GM23248 (cell line): Measurements from ENCODE around the gene SCN1B. TPM values are rescaled to one million over a fixed set of nuclear protein-coding genes. Genes with fewer than 3 reads are reported as not detected.
"Not testable (repeated sequence)": the region's sequence is repeated elsewhere in the genome, so short reads cannot be mapped to it uniquely, and the experiment has no call there.

Source experiments
- DNase-seq: peaks from one replicate; pipeline ENCODE4 v3.0.0-alpha.2; 2015
- H2AFZ ChIP-seq: fragments of 200-600 bp; sonication (generic); 2 replicates; pipeline ENCODE4 v1.6.1; 2016; ENCODE audit warnings: antibody characterized with exemption
- H3F3A ChIP-seq: fragments of 200-600 bp; sonication (generic); 2 replicates; pipeline ENCODE4 v1.6.1; 2016; ENCODE audit warnings: mild to moderate bottlenecking, antibody characterized with exemption, mixed run types; ENCODE audit not compliant: insufficient read depth
- H3K27ac ChIP-seq: fragments of 200-600 bp; sonication (generic); 2 replicates; pipeline ENCODE4 v1.5.1; 2016; ENCODE audit warnings: mild to moderate bottlenecking
- H3K27me3 ChIP-seq: fragments of 200-600 bp; sonication (generic); replicated peaks from 2 replicates; pipeline ENCODE4 v1.6.1; 2016; ENCODE audit warnings: mild to moderate bottlenecking; ENCODE audit not compliant: insufficient read depth
- H3K36me3 ChIP-seq: fragments of 200-600 bp; sonication (generic); 2 replicates; pipeline ENCODE4 v1.6.1; 2016; ENCODE audit warnings: low read depth, mild to moderate bottlenecking
- H3K4me1 ChIP-seq: fragments of 200-600 bp; sonication (generic); 2 replicates; pipeline ENCODE4 v1.6.1; 2016; ENCODE audit warnings: mild to moderate bottlenecking; ENCODE audit not compliant: insufficient read depth
- H3K4me2 ChIP-seq: fragments of 200-600 bp; sonication (generic); one replicate; pipeline ENCODE4 v1.6.1; 2016; ENCODE audit warnings: mild to moderate bottlenecking; ENCODE audit not compliant: unreplicated experiment
- H3K4me3 ChIP-seq: fragments of 200-600 bp; sonication (generic); 2 replicates; pipeline ENCODE4 v1.5.1; 2016; ENCODE audit warnings: mild to moderate bottlenecking
- H3K79me2 ChIP-seq: fragments of 200-600 bp; sonication (generic); 2 replicates; pipeline ENCODE4 v1.6.1; 2016; ENCODE audit warnings: mild to moderate bottlenecking; ENCODE audit not compliant: insufficient read depth
- H3K9ac ChIP-seq: fragments of 200-600 bp; sonication (generic); 2 replicates; pipeline ENCODE4 v1.6.1; 2016; ENCODE audit warnings: mild to moderate bottlenecking
- H3K9me2 ChIP-seq: fragments of 200-600 bp; sonication (generic); 2 replicates; pipeline ENCODE4 v1.6.1; 2016; ENCODE audit warnings: mixed run types, mild to moderate bottlenecking, moderate library complexity; ENCODE audit not compliant: insufficient read depth
- H3K9me3 ChIP-seq: fragments of 200-600 bp; sonication (generic); one replicate; pipeline ENCODE4 v1.6.1; 2017; ENCODE audit warnings: low read depth
- H4K20me1 ChIP-seq: fragments of 200-600 bp; sonication (generic); 2 replicates; pipeline ENCODE4 v1.6.0; 2016; ENCODE audit not compliant: insufficient read depth
- EZH2 ChIP-seq: fragments of 200-600 bp; sonication (generic); IDR thresholded peaks from 2 replicates; pipeline ENCODE4 v1.6.1; 2018; ENCODE audit warnings: antibody characterized with exemption, mild to moderate bottlenecking; ENCODE audit not compliant: insufficient read depth, poor library complexity, severe bottlenecking
- EZH2phosphoT487 ChIP-seq: fragments of 200-600 bp; sonication (generic); IDR thresholded peaks from 2 replicates; pipeline ENCODE4 v1.6.1; 2018; ENCODE audit warnings: antibody characterized with exemption, moderate library complexity, mild to moderate bottlenecking, low read depth; ENCODE audit not compliant: insufficient read depth
- WGBS, 2 experiments: methylation state at CpG; one replicate each; pipeline ENCODE4 v1.1.6; 2015 to 2017; ENCODE audit warnings: low lambda C conversion rate in 2 of 2, low coverage in 1 of 2; ENCODE audit errors: missing lambda C conversion rate in 2 of 2; 5-methylcytosine and 5-hydroxymethylcytosine counted together
- in situ Hi-C: fragments of 300-500 bp; cut with MboI; formaldehyde crosslinking; loops from 2 replicates; pipeline ENCODE4 v1.15.0; 2020
- polyA plus RNA-seq: library from polyadenylated mRNA; unstranded; fragments of >200 nt; fragmentation: Nextera tagmentation; extraction: Ambion mirVana; gene quantifications from 2 replicates; pipeline ENCODE4 v1.2.1, GENCODE V29; 2016
- total RNA-seq: library from RNA; depleted of rRNA; stranded (reverse); fragments of >200 nt; shearing (Covaris generic); gene quantifications from 2 replicates; pipeline ENCODE4 v1.2.3, GENCODE V29; 2014

Gene SCN1B
- total and polyA plus RNA-seq, 2 experiments from 2014 or later: 1.5 to 1.7 TPM

DNA sequence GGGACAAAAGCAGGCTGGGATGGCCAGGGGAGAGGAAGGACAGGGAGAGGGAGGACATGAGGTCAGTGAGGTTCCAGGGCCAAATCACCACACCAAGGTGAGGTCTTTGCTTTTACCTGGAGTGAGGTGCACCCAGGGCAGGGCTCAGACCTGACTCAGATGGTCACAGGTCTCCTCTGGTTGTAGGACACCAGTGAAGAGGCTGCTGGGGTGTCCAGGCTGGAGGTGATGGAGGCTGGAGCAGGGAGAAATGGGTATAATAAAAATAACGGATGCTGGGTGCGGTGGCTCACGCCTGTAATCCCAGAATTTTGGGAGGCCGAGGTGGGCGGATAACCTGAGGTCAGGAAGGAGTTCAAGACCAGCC lies 23.3 kb upstream of the SCN1B start:
- Histone ChIP-seq H3K4me1 (no peaks in the 10 kb centered on the region), H3F3A (no peaks in the 10 kb centered on the region), H3K9ac (no peak overlapping the region), H3K4me3 (no peak overlapping the region), H4K20me1 (no peaks in the 10 kb centered on the region), H3K27me3 (no peaks in the 10 kb centered on the region), H3K27ac (no peak overlapping the region), H3K79me2 (peaks cover 62% of the 10 kb centered on the region), H3K9me2 (no peaks in the 10 kb centered on the region), H3K4me2 (no peak overlapping the region), H3K36me3 (no peaks in the 10 kb centered on the region), H3K9me3 (no peaks in the 10 kb centered on the region), H2AFZ (no peak overlapping the region)
- no peak for DNase-seq
- 98% methylated on average over 5 of the region's 5 CpGs for WGBS, 2 experiments
- in situ Hi-C loops: no loop called here
- TF ChIP-seq EZH2: no peak
- no peak for TF ChIP-seq EZH2phosphoT487

DNA sequence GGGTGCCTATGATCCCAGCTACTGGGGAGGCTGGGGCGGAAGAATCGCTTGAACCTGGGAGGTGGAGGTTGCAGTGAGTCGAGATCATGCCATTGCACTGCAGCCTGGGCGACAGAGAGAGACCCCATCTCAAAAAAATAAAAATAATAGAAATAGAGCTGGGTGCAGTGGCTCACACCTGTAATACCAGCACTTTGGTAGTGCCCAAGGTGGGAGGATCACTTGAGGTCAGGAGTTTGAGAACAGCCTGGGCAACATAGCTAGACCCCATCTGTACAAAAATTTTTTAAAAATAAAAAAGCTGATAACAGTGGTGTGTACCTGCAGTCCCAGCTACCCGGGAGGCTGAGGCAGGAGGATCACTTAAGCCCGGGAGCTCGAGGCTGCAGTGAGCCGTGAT lies 22.8 kb upstream of the SCN1B start:
- H4K20me1 ChIP-seq: not testable (repeated sequence)
- WGBS, 2 experiments: 86 to 90% methylated on average over 8 of the region's 8 CpGs

DNA sequence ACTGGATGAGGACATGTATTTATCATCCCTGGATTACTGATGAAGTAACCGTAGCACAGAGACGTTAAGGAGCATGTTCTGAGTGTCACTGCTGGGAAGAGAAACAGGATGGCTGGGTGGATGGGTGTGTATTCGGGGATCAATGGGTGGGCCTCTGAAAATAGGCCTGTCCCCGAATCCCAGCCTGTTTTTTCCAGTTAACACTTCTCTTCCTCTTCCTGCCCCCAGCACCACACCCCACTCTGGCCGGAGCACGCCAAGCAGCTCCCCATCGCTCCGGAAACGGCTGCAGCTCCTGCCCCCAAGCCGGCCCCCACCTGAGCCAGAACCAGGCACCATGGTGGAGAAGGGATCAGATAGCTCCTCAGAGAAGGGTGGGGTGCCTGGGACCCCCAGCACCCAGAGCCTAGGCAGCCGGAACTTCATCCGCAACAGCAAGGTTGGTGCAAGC lies 21.4 kb upstream of the SCN1B start:
- no peaks in the 10 kb centered on the region for H4K20me1 ChIP-seq
- H3K9ac ChIP-seq: no peak overlapping the region
- H3K9me2 ChIP-seq: no peaks in the 10 kb centered on the region
- no peak overlapping the region for H3K27ac ChIP-seq
- TF ChIP-seq EZH2phosphoT487 (no peak), EZH2 (no peak)
- H3F3A ChIP-seq: no peaks in the 10 kb centered on the region
- no peak overlapping the region for H2AFZ ChIP-seq
- WGBS, 2 experiments: 90 to 91% methylated on average over 8 to 12 of the region's 12 CpGs
- H3K79me2 ChIP-seq: peaks cover 42% of the 10 kb centered on the region
- no peaks in the 10 kb centered on the region for H3K27me3 ChIP-seq
- no peaks in the 10 kb centered on the region for H3K4me1 ChIP-seq
- H3K36me3 ChIP-seq: no peaks in the 10 kb centered on the region
- no peak overlapping the region for H3K4me3 ChIP-seq
- in situ Hi-C loops: no loop called here
- DNase-seq: no peak
- H3K4me2 ChIP-seq: no peak overlapping the region
- no peaks in the 10 kb centered on the region for H3K9me3 ChIP-seq

More for the DNA sequence above, 22.8 kb upstream of the SCN1B start:
- H3K9me3 ChIP-seq, H3K27me3 ChIP-seq, H3K4me3 ChIP-seq, H3K4me2 ChIP-seq, H3K4me1 ChIP-seq, H3K9ac ChIP-seq, H3K9me2 ChIP-seq, in situ Hi-C loops, H2AFZ ChIP-seq, H3K27ac ChIP-seq, DNase-seq, H3F3A ChIP-seq, H3K36me3 ChIP-seq: not testable (repeated sequence)
- H3K79me2 ChIP-seq: peaks cover 57% of the 10 kb centered on the region

DNA sequence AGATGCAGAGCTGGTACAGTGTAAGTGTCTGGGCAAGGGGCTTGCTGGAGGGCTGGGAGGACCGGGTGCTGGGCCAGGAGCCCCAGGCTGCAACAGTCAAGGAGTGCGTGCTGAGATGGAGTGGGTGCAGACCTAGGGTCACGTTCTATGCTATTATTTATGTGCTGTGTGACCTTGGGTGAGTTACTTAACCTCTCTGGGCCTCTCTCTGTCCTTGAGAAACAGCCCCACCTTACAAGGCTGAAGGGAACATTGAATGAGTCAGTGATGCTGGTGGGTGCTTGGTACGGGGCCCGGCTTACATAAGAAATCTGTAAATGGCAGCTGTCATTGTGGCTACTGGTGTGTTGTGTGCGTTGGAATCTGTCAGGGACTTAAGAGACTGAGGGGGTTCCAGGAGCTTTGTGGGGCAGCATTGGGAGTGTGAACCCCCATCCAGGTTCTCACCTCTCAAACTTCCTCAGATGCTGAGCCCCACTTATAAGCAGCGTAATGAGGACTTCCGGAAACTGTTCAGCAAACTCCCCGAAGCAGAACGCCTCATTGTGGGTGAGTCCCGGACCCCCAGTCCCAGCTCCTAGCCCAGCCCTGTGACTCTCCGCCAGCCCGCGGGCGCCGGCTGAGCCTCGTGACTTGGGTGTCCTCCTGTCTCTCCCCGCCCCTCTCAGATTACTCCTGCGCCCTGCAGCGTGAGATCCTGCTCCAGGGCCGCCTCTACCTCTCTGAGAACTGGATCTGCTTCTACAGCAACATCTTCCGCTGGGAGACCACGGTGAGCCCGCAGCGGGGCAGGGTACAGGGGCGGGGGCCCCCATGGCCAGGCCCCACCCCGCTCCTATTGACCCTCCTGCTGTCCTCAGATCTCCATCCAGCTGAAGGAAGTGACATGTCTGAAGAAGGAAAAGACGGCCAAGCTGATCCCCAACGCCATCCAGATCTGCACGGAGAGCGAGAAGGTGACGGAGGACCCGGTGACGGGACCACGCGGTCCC lies 20.6 kb upstream of the SCN1B start:
- H3K9ac ChIP-seq: no peak overlapping the region
- no peak for DNase-seq
- H3K4me3 ChIP-seq: no peak overlapping the region
- H3K79me2 ChIP-seq: peaks cover 34% of the 10 kb centered on the region
- H3F3A ChIP-seq: no peaks in the 10 kb centered on the region
- no peak overlapping the region for H3K27ac ChIP-seq
- no peak overlapping the region for H3K4me2 ChIP-seq
- no peaks in the 10 kb centered on the region for H3K27me3 ChIP-seq
- no peaks in the 10 kb centered on the region for H3K4me1 ChIP-seq
- 93 to 94% methylated on average over 36 of the region's 36 CpGs for WGBS, 2 experiments
- TF ChIP-seq EZH2phosphoT487 (no peak), EZH2 (no peak)
- no peaks in the 10 kb centered on the region for H3K9me2 ChIP-seq
- H3K36me3 ChIP-seq: no peaks in the 10 kb centered on the region
- in situ Hi-C loops: no loop called here
- no peaks in the 10 kb centered on the region for H4K20me1 ChIP-seq
- H2AFZ ChIP-seq: no peak overlapping the region
- no peaks in the 10 kb centered on the region for H3K9me3 ChIP-seq
